Activated gamma-delta T cell treated with Interleukin-2 at 50 U/mL for 16 hours (primary cell): ENCODE results near the gene NLRP1.
"Not testable (repeated sequence)": the region's sequence is repeated elsewhere in the genome, so short reads cannot be mapped to it uniquely, and the experiment has no call there.

Experiments
- DNase-seq: peaks from one replicate; pipeline ENCODE4 v3.0.0-alpha.2; 2020

NLRP1 gene

DNA sequence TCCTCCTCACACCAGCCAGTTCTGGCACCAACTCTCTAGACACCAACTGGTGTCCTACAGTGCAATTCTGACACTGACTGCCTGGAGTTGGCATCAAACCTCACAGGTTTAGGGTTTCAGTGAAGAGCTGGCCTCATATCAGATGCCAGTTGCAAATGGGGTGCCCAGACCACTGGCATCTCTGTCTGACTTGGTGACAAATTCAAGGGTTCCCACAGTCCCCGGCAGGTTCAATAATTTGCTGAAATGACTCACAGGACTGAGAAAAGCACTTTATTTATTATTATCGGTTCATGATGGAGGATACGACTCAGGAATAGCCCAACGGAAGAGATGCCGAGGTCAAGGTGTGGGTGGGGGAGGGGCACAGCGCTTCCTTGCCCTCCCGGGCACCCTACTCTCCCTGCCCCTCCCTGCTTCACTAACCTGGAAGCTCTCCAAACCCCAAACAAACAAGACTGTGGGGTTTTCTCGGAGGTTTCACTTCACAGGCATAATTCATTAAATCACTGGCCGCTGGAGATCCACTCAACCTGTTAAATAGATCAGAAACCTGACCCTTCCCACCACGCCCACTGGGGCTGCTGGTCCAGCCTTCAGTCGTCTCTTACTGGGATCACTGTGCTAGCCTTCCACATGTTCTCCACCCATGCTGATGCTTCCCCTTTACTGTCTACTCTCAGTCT is 1.7 kb upstream of the NLRP1 start:
- DNase-seq: no peak

DNA sequence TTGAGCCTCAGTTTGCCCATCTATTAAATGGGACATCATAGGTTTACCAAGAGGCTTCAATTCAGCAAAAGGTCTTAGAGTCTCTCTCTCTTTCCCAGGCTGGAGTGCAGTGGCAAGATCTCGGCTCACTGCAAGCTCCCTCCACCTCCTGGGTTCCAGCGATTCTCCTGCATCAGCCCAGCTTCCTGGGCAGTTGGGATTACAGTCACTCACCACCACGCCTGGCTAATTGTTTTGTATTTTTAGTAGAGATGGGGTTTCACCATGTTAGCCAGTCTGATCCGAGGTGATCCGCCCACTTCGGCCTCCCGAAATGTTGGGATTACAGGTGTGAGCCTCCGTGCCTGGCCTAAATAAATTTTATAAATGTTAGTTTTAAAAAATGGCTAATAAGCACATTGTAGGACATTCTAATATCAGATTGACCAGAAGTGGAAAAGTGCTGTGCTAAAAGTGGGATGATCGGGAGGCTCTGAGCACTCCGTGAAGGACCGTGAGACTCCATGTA is 1.0 kb upstream of the NLRP1 start:
- DNase-seq: no peak

GRCh38 chr17:5583426-5584382 is 605 bp downstream of the NLRP1 start:
- no peak for DNase-seq

DNA sequence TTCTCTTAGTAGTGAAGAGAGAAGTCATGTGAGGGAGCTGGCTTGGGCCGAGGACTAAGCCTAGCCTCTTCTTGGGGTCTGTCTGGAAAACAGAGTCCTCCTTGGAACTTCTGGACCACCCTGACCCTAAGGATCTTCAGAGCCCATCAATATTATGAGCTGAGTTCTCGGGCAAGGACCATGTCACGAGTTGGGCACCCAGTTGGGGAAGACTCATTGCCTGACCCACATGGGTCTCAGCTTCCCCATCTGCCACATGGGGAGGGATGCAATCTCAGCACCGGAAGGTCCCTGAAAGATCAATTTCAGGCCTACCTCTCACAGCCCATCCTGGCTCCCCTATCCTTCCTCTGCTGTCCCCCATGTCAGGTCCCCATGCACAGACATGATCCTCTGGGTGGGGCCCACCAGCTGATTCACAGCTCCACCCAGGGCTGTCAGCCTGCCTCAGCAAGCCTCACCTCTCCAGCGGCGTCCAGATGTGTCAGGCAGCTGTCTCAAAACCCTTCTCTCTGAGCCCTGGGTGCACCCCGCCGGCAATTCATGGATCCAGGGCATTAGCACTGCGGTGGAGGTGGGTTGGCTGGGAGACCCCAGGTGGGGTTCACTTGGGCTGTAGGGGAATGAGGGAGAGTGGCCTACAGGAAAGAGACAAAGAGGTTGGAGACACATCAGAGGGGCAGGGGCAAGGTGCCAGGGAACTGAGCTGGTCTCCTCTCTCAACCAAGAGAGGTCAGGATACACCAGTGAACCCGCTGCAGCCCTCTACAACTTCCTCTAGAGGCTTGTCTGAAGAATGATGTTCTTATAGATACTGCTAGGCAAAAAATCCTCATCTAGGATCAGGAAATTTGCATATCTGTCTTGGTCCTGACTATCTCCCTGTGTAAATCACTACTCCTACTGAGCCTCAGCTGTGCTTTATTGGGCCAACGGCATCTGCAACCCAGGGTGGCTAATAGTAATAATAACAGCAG is 1.8 kb downstream of the NLRP1 start:
- DNase-seq: no peak

GRCh38 chr17:5581655-5582054 is 2.7 kb downstream of the NLRP1 start:
- no peak for DNase-seq

DNA sequence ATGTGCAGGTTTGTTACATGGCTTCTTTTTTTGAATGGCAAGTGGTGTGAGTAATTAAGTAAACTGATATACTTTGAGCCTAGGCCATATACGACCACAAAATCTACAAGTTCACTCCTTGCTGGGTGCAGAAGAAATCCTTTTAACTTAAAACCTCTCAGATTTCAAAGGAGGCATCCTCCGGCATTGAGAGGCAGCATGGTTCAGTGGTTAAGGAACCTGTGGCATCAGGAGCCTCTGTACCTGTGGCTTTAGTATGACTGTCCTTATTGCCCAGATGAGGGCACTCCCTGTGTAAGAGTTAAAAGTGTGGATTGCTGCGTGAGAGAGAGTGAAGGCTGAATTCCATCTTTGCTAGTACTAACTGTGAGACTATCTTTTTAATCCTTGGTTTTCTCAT is 3.3 kb downstream of the NLRP1 start:
- no peak for DNase-seq

GRCh38 chr17:5580367-5580766 is 3.9 kb downstream of the NLRP1 start:
- DNase-seq: no peak

DNA sequence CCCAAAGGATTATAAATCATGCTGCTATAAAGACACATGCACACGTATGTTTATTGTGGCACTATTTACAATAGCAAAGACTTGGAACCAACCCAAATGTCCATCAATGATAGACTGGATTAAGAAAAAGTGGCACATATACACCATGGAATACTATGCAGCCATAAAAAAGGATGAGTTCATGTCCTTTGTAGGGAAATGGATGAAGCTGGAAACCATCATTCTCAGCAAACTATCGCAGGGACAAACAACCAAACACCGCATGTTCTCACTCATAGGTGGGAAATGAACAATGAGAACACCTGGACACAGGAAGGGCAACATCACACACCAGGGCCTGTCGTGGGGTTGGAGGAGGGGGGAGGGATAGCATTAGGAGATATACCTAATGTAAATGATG is 5.5 kb downstream of the NLRP1 start:
- DNase-seq: not testable (repeated sequence)

DNA sequence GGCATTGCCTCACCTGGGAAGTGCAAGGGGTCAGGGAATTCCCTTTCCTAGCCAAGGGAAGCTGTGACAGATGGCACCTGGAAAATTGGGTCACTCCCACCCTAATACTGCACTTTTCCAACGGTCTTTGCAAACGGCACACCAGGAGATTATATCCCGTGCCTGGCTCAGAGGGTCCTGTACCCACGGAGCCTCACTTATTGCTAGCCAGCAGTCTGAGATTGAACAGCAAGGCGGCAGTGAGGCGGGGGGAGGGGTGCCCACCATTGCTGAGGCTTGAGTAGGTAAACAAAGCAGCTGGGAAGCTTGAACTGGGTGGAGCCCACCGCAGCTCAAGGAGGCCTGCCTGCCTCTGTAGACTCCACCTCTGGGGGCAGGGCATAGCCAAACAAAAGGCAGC is 11.3 kb downstream of the NLRP1 start:
- not testable (repeated sequence) for DNase-seq

DNA sequence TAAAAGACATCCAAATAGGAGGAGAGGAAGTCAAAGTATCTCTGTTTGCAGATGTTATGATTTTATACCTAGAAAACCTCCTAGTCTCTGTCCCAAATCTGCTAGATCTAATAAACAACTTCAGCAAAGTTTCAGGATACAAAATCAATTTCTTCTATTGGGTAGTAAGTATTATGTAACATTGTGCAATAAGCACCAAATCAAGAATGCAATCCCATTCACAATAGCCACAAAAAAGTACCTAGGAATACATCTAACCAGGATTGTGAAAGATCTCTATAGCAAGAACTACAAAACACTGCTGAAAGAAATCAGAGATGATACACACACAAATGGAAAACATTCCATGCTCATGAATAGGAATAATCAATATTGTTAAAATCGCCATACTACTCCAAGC is 13.0 kb downstream of the NLRP1 start:
- no peak for DNase-seq

GRCh38 chr17:5565808-5566207 is 18.5 kb downstream of the NLRP1 start:
- DNase-seq: no peak

DNA sequence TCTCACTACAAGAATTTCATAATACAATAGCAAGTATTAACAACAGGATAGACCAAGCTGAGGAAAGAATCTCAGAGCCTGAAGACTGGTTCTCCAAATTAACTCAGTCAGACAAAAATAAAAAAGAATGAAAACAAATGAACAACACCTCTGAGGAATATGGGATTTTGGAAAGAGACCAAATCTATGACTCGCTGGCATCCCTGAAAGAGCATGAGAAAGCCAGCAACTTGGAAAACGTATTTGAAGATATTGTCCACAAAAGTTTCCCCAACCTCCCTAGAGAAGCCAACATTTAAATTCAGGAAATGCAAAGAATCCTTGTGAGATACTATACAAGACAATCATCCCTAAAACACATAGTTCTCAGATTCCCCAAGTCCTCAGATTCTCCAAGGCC is 20.9 kb downstream of the NLRP1 start:
- DNase-seq: no peak

- no peak for DNase-seq
Observed at GRCh38 chr17:5562661-5563360, 21.5 kb downstream of the NLRP1 start.

- no peak for DNase-seq
Observed at GRCh38 chr17:5561736-5562571, 22.4 kb downstream of the NLRP1 start.

DNA sequence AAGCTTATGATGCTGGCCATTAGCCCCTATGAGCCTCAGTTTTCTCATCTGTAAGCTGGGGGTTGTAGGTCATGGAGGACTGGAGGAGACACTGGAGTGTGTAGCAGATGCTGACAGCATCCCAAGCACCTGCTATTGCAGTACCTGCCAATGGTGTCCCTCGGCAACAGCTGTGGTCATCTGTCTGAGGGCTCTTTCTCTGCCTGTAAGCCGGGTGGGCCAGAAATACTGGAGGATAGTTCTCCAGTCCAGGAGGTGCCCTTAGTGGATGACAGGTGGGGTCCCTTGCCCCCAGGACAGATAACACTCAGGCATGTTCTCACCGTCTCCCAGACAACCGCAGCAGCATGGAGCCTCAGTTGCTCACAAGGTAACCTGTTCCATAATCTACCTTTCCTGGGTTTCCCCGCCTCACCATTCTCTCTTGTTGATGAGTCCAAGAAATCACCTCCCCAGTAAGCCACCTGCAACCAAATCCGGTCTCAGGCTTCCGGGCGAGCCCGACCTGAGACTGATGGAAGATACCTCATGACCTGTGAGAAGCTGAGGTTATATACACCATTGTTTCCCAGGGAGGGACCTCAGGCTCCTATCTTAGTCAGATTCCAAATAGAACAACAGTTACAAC is 23.8 kb downstream of the NLRP1 start:
- no peak for DNase-seq

DNA sequence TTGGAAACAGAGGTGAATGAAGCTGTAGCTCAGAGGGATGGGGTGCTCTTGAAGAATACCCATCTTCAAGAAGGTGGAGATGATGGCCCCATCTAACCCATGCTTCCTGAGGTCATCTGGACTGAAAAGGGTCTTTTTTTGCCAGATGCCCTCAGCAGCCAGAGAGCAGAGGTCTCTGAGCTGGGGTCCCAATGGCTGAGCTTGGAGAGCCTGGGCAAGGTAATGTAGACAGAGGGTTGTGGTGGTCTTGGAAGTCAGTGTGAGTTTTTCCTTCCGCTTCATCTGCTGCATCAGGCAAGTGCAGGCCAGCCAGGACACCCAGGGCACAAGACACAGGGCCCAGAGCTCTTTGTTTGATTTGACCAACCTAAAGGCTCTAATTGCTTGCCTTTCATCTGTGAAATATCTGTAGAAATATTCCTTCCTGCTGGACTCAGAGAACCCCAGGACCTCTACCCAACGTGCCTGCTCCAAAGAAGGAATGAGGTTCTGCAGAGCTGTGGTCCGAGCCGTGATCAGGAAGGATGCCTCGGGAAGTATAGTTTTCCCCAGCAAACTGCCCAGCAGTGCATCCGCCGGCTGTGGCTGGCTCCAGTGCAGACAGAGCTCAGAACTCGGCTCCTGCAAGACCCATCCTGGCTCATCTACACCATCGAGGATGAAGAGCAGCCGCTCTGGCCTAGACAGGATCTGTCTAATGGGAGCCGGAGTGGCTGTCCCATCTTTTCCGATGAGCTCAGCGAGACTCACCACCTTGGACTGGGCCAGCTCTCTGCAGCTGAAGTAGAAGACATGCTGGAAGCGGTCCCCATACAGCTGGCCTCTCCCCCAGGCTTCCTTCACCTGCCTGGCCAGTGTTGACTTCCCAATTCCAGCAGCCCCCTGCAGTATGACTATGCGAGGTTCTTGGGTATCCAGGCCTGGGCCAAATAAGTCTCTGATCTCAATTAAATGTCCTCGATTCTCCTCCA is 25.2 kb downstream of the NLRP1 start:
- no peak for DNase-seq

- DNase-seq: no peak
Observed at GRCh38 chr17:5557990-5558389, 26.3 kb downstream of the NLRP1 start.

DNA sequence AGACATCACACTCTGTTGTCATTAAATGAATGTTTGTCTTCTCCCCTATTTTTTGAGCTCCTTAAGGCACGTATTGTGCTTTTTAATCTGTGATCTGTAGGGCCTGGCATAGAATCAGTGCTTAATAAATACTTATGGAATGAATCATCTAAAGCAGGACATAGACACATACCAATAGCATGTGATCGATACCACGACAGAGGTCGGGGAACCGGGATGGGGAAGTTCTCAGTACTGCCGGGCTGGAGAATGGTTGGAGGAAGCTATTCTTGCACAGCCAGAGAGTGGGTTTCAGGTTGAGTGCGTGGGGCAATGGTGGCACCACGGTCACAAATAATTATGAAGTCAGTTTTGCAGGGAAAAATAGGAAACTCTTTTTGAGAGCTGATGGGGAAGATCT is 26.8 kb downstream of the NLRP1 start:
- no peak for DNase-seq

DNA sequence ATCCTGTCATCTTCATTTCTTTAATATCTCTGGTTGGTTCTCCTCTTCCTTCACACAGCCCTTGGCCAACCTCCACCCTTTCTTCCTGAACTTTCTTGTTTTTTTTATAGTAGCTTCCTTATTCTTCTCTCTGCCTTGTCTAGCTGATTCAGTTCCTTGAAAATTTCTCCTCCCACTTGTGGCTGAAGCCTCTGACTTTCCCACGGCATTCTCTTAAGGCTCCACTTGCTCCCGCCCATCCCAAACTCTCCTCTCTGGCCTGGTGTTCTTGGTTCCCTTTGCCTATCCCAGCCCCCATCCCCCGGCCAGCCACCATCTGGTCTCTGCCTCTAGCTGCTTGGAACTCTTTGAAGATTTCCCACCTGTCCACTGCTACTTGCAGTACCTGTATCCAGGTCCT is 29.1 kb downstream of the NLRP1 start:
- DNase-seq: no peak
